ENCODE measurements around the gene TIMM29. TPM values are rescaled to one million over a fixed set of nuclear protein-coding genes. Genes with fewer than 3 reads are reported as not detected.

The TIMM29 gene
- total RNA-seq, 2 donors from 2014 or later: 26.5 to 34.6 TPM

DNA sequence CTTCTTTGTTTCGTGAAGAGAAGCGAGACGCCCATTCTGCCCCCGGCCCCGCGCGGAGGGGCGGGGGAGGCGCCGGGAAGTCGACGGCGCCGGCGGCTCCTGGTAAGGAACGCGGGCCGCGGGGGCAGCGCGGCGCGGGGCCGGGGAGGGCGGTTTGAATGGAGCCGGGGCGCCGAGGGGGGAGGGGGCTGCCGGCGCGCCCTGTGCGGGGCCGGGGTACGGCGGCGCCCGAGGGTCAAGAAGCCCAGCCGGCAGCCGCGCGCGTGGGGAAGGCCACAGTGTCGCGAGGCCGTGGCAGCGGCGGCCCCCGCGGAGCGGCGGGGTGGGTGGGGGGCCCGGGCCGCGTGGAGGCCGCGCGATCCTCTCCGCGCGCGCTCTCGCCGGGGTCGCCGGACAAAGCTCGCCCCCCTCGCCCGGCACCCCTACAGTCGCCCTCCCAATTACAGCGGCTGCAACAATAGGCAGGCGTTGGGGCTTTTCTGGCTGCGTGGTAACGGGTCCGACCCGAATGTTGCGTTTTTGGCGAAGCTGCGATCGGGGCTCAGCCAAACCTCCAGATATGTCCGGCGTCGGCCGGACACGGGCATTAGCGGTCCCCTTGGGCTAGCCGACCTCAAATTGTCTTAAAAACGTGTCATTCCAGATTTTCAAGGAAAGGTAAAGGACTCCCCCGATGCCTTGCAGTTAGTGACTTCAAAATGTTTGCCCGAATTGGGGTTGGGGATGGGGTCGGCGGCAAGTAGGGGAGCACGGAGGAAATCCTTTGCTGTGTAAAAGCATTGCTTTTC lies 32.7 kb downstream of the TIMM29 start:
- DNase-seq (peak in 3 of 4 donors; percentile 30 to 38 (median 31)), ATAC-seq (peak; percentile 60)
- Histone ChIP-seq H3K36me3 (replicated peaks in 1 of 2; ENCODE audit: insufficient read depth in 1 of 2, low read depth in 2 of 2) (no peaks in the 10 kb centered on the region), H3K4me1 (peaks cover 24% of the 10 kb centered on the region), H3K27ac (peak overlapping the region; percentile 64 to 93 (median 86)), H3K4me3 (peak overlapping the region; percentile 17 to 58), H3K9me3 (no peaks in the 10 kb centered on the region), H3K27me3 (no peaks in the 10 kb centered on the region)
- TF ChIP-seq, protein P1, sequence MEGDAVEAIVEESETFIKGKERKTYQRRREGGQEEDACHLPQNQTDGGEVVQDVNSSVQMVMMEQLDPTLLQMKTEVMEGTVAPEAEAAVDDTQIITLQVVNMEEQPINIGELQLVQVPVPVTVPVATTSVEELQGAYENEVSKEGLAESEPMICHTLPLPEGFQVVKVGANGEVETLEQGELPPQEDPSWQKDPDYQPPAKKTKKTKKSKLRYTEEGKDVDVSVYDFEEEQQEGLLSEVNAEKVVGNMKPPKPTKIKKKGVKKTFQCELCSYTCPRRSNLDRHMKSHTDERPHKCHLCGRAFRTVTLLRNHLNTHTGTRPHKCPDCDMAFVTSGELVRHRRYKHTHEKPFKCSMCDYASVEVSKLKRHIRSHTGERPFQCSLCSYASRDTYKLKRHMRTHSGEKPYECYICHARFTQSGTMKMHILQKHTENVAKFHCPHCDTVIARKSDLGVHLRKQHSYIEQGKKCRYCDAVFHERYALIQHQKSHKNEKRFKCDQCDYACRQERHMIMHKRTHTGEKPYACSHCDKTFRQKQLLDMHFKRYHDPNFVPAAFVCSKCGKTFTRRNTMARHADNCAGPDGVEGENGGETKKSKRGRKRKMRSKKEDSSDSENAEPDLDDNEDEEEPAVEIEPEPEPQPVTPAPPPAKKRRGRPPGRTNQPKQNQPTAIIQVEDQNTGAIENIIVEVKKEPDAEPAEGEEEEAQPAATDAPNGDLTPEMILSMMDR (IDR thresholded peaks at IDR 0.05): no peak
- no peak for TF ChIP-seq POLR2A (IDR thresholded peaks at IDR 0.05)
- 0% methylated on average over 20 to 73 of the region's 92 CpGs for WGBS, 2 donors
- intact Hi-C loops (cut with DNase I): no loop called here

DNA sequence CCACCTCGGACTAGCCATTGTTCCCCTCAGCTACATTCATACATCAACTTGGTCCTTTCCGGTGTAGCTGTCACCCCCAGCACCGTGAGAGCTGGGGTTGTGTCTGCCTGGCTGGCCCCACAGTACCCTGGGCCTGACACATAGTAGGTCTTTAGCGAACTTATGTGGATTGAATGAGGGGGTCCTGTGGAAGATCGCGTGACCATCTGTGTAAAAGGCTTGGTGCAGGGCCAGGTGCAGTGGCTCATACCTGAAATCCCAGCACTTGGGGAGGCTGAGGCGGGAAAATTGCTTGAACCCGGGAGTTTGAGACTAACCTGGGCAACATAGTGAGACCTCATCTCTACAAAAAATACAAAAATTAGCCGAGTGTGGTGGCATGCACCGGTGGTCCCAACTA lies 34.3 kb downstream of the TIMM29 start:
- DNase-seq (no peak), ATAC-seq (no peak)
- Histone ChIP-seq H3K27me3 (no peaks in the 10 kb centered on the region), H3K9me3 (no peaks in the 10 kb centered on the region), H3K4me3 (no peak overlapping the region), H3K27ac (no peak overlapping the region), H3K36me3 (replicated peaks in 1 of 2; ENCODE audit: insufficient read depth in 1 of 2, low read depth in 2 of 2) (no peaks in the 10 kb centered on the region), H3K4me1 (peaks cover 32% of the 10 kb centered on the region)
- TF ChIP-seq POLR2A (IDR thresholded peaks at IDR 0.05): no peak
- TF ChIP-seq, protein P1 (IDR thresholded peaks at IDR 0.05): no peak
- 81 to 87% methylated on average over 9 to 10 of the region's 10 CpGs for WGBS, 2 donors
- intact Hi-C loops (cut with DNase I): no loop called here

GRCh38 chr19:10963865-10964264 lies 35.3 kb downstream of the TIMM29 start:
- H3K27me3 ChIP-seq: no peaks in the 10 kb centered on the region
- no peak overlapping the region for H3K4me3 ChIP-seq
- TF ChIP-seq, protein P1 (IDR thresholded peaks at IDR 0.05): no peak
- no peak for TF ChIP-seq POLR2A (IDR thresholded peaks at IDR 0.05)
- intact Hi-C loops (cut with DNase I): no loop called here
- DNase-seq (no peak), ATAC-seq (no peak)
- no peaks in the 10 kb centered on the region for H3K9me3 ChIP-seq
- H3K36me3 ChIP-seq (replicated peaks in 1 of 2; ENCODE audit: insufficient read depth in 1 of 2, low read depth in 2 of 2): no peaks in the 10 kb centered on the region
- no peak overlapping the region for H3K27ac ChIP-seq
- peaks cover 32% of the 10 kb centered on the region for H3K4me1 ChIP-seq
- WGBS, 2 donors: 76 to 88% methylated on average over 4 of the region's 4 CpGs

DNA sequence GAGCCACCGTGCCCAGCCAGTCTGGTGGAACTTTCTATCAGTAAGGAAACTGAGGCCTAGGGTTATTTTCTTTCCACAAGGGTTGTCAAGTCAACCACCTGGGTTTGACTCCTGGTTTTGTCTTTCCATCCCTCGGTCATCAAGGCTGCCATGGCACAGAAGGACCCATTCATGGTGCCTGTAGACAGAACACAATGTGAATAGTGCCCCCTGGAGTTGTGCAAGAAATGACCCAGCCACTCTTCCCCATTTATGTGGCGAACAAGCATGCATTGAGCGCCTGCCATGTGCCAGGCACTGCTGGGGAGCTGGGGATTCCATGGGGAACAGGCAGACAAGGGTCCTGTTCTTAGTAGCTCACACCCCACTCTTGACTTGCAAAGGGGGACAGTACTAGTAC lies 36.3 kb downstream of the TIMM29 start:
- 93 to 98% methylated on average over 3 to 4 of the region's 4 CpGs for WGBS, 2 donors
- TF ChIP-seq, protein P1 (IDR thresholded peaks at IDR 0.05): peak in 1 of 7 experiments; percentile 1
- TF ChIP-seq POLR2A (IDR thresholded peaks at IDR 0.05): no peak
- no peaks in the 10 kb centered on the region for H3K36me3 ChIP-seq (replicated peaks in 1 of 2; ENCODE audit: insufficient read depth in 1 of 2, low read depth in 2 of 2)
- peaks cover 26% of the 10 kb centered on the region for H3K4me1 ChIP-seq
- intact Hi-C loops (cut with DNase I): no loop called here
- no peaks in the 10 kb centered on the region for H3K27me3 ChIP-seq
- H3K4me3 ChIP-seq: no peak overlapping the region
- DNase-seq (no peak), ATAC-seq (no peak)
- no peak overlapping the region for H3K27ac ChIP-seq
- no peaks in the 10 kb centered on the region for H3K9me3 ChIP-seq

DNA sequence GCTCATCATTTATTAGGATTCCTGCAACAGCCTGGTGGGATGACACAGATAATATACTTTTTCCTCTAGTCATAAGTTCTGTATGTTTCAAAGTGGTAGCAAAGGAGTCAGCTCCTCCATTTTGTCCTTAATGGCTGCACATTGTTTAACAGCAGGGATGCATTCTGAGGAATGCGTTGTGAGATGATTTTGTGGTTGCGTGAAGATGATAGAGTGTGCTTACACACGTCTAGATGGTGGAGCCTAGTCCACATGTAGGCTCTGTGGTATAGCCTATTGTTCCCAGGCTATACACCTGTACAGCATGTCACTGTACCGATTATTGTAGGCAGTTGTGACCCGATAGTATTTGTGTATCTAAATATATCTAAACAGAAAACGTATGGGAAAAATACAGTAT lies 36.8 kb downstream of the TIMM29 start:
- WGBS, 2 donors: 82 to 86% methylated on average over 6 of the region's 6 CpGs
- TF ChIP-seq POLR2A (IDR thresholded peaks at IDR 0.05): no peak
- TF ChIP-seq, protein P1 (IDR thresholded peaks at IDR 0.05): no peak
- intact Hi-C loops (cut with DNase I): no loop called here

More for the DNA sequence above, 36.8 kb downstream of the TIMM29 start:
- DNase-seq (no peak), ATAC-seq (no peak)
- H3K36me3 ChIP-seq (replicated peaks in 1 of 2; ENCODE audit: insufficient read depth in 1 of 2, low read depth in 2 of 2): no peaks in the 10 kb centered on the region
- H3K9me3 ChIP-seq: no peaks in the 10 kb centered on the region
- H3K4me3 ChIP-seq: no peak overlapping the region
- no peaks in the 10 kb centered on the region for H3K27me3 ChIP-seq
- peaks cover 22% of the 10 kb centered on the region for H3K4me1 ChIP-seq
- no peak overlapping the region for H3K27ac ChIP-seq
